Transverse colon (tissue), 4 donors: ENCODE measurements around the gene MEPCE. TPM values are rescaled to one million over a fixed set of nuclear protein-coding genes. Genes with fewer than 3 reads are reported as not detected.

Experiments
- DNase-seq: peaks from one replicate; pipeline ENCODE4 v3.0.0-alpha.2; 2019
- H3K27ac ChIP-seq, 4 donors: fragments of 200-600 bp; sonication (generic); 2 replicates each; pipeline ENCODE4 v1.5.1; 2016 to 2018; ENCODE audit warnings: inconsistent platforms in 4 of 4
- H3K27me3 ChIP-seq: fragments of 200-600 bp; sonication (generic); 2 replicates; pipeline ENCODE4 v1.5.1; 2017; ENCODE audit warnings: inconsistent platforms
- H3K36me3 ChIP-seq, 4 donors: fragments of 200-600 bp; sonication (generic); 2 replicates each; pipeline ENCODE4 v1.5.1; 2017 to 2019; ENCODE audit warnings: inconsistent platforms in 4 of 4
- H3K4me1 ChIP-seq, 4 donors: fragments of 200-600 bp; sonication (generic); 2 replicates each; pipeline ENCODE4 v1.5.1; 2017 to 2020; ENCODE audit warnings: inconsistent platforms in 4 of 4
- H3K4me3 ChIP-seq, 4 donors: fragments of 200-600 bp; sonication (generic); 1 replicate in 1 of 4; 2 replicates in 3 of 4; pipeline versions ENCODE4 v1.5.1 to v1.6.1; 2017 to 2019; ENCODE audit warnings: inconsistent platforms in 4 of 4
- H3K9me3 ChIP-seq, 2 donors: fragments of 200-600 bp; sonication (generic); 2 replicates each; pipeline ENCODE4 v1.5.1; 2017 to 2019; ENCODE audit warnings: inconsistent platforms in 2 of 2
- CTCF ChIP-seq, 5 experiments: fragments of 200-600 bp in 3 of 5; fragments of 450-650 bp in 2 of 5; sonication (generic) in 3 of 5; IDR thresholded peaks; 1 replicate in 2 of 5; 2 replicates in 3 of 5; pipeline ENCODE4 v1.5.1; 2016 to 2017; ENCODE audit warnings: antibody characterized with exemption in 5 of 5, inconsistent platforms in 3 of 5, mild to moderate bottlenecking in 2 of 5, moderate library complexity in 1 of 5
- EP300 ChIP-seq: sonication (generic); formaldehyde crosslinking; IDR thresholded peaks from one replicate; pipeline ENCODE4 v1.6.1; 2017; ENCODE audit warnings: antibody characterized with exemption, low read depth
- POLR2A ChIP-seq: fragments of 450-650 bp; IDR thresholded peaks from one replicate; pipeline ENCODE4 v1.6.1; 2016; ENCODE audit warnings: antibody characterized with exemption, mild to moderate bottlenecking, moderate library complexity
- POLR2AphosphoS5 ChIP-seq, 3 donors: sonication (generic); formaldehyde crosslinking; IDR thresholded peaks; one replicate each; pipeline ENCODE4 v1.6.1; 2016; ENCODE audit warnings: antibody characterized with exemption in 3 of 3
- WGBS, 2 donors: methylation state at CpG; one replicate each; pipeline ENCODE4 v1.1.5; 2018; ENCODE audit warnings: low coverage in 1 of 2; 5-methylcytosine and 5-hydroxymethylcytosine counted together
- in situ Hi-C, 4 donors: fragments of 200-750 bp; cut with MboI; loops; one replicate each; pipeline versions ENCODE4 v1.15.0 to v1.15.1; 2017; ENCODE audit warnings: low sequenced_read_pairs in 3 of 4, low pct_ligation_motif_present in 1 of 4, low pct_unique_long_range_greater_than_20kb in 1 of 4
- intact Hi-C: fragments of 100-400 bp; cut with DNase I; formaldehyde crosslinking; loops from one replicate; pipeline ENCODE4 v1.15.1; 2023; ENCODE audit warnings: low total_unique reads
- total RNA-seq, 4 donors: library from RNA; depleted of rRNA; stranded (reverse); fragments of >200 nt; gene quantifications; one replicate each; pipeline ENCODE4 v1.1.0, GENCODE V29; 2016

Gene MEPCE
- total RNA-seq, 4 donors from 2014 or later = 25.9 to 41.9 (median 30.5) TPM

DNA sequence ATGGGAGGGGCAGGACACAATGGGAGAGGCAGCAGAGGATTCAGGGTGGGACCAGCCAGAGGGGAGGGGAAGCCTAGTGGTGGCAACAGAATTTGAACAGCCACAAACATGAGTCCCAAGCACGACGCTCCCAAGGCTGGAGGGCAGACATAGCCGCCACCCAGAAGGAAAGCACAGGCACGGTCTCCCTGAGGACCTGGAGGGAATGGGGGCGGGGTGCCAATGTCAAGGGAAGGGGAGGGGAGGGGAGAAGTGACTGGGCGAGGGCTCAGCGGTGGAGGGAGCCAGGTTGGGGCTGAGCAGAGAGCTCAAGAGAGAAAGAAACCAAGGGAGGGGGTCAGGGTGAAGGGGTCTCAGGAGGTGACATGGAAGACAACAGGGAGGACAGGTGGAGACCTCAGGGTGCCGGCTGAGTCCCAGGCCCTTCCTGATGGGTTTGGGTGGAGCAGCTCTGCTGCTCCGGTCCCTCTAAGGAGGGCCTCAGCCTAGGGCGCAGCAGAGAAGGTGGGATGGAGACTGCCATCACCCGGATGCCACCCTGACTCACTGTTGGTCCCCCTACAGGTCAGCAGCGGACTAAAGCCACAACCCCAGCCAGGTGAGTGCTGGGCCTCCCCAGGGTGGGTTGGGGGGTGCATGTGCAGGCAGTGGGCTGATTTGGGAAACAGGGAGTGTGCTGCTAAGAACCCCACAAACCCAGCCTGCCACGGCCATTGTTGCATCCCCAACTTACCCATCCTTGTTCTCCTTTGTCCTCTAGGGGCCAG lies 32.1 kb upstream of the MEPCE start:
- intact Hi-C loops (no loop called here), in situ Hi-C loops (no loop called here)
- H3K36me3 ChIP-seq = no peaks in the 10 kb centered on the region
- H3K4me1 ChIP-seq = peaks cover 0 to 7% (median 0%) of the 10 kb centered on the region in 4 donors
- no peaks in the 10 kb centered on the region for H3K27me3 ChIP-seq
- H3K27ac ChIP-seq = no peak overlapping the region
- WGBS, 2 donors = 53 to 61% methylated on average over 5 to 13 of the region's 13 CpGs
- H3K4me3 ChIP-seq = no peak overlapping the region
- H3K9me3 ChIP-seq = no peaks in the 10 kb centered on the region
- no peak for TF ChIP-seq EP300
- TF ChIP-seq CTCF (IDR thresholded peaks at IDR 0.05) = no peak
- TF ChIP-seq POLR2AphosphoS5 (IDR thresholded peaks at IDR 0.05) = no peak
- TF ChIP-seq POLR2A = no peak
- DNase-seq = no peak

- H3K27ac ChIP-seq = no peak overlapping the region
- 52 to 57% methylated on average over 2 of the region's 2 CpGs for WGBS, 2 donors
- no peak overlapping the region for H3K4me3 ChIP-seq
- no peak for TF ChIP-seq POLR2A
- no peak for TF ChIP-seq POLR2AphosphoS5 (IDR thresholded peaks at IDR 0.05)
- TF ChIP-seq CTCF (IDR thresholded peaks at IDR 0.05) = no peak
- TF ChIP-seq EP300 = no peak
- no peaks in the 10 kb centered on the region for H3K9me3 ChIP-seq
- in situ Hi-C loops = no loop called here
- H3K4me1 ChIP-seq = peaks cover 0 to 7% (median 0%) of the 10 kb centered on the region in 4 donors
- no peaks in the 10 kb centered on the region for H3K36me3 ChIP-seq
- DNase-seq = no peak
- intact Hi-C loops = no loop called here
- no peaks in the 10 kb centered on the region for H3K27me3 ChIP-seq
Measured at GRCh38 chr7:100398239-100398638, 31.4 kb upstream of the MEPCE start.

DNA sequence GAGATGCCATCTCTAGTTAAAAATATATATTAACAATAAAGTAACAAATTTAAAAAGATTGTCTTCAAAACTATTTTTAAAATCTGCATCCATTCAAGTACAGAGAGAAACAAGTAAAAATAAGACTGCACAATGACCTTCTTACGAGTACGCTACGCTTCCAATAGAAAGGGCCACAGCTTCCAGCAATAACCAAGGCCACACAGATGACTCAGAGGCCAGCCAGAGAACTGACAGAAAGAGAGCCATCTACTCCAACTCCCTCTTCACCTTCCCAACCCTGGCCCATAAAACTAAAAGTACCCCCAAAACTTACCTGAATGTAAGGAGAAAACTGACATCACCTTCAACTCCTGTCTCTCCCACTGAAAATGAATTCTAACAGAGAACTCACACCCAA lies 29.6 kb upstream of the MEPCE start:
- no peak overlapping the region for H3K27ac ChIP-seq
- H3K9me3 ChIP-seq = no peaks in the 10 kb centered on the region
- no peak overlapping the region for H3K4me3 ChIP-seq
- no peaks in the 10 kb centered on the region for H3K27me3 ChIP-seq
- H3K36me3 ChIP-seq = no peaks in the 10 kb centered on the region
- in situ Hi-C loops (no loop called here), intact Hi-C loops (no loop called here)
- no peak for TF ChIP-seq POLR2AphosphoS5 (IDR thresholded peaks at IDR 0.05)
- TF ChIP-seq CTCF (IDR thresholded peaks at IDR 0.05) = no peak
- TF ChIP-seq POLR2A = no peak
- TF ChIP-seq EP300 = no peak
- DNase-seq = no peak
- WGBS, 2 donors = 99 to 100% methylated on average over 3 of the region's 3 CpGs
- H3K4me1 ChIP-seq = peaks cover 0 to 7% (median 0%) of the 10 kb centered on the region in 4 donors

DNA sequence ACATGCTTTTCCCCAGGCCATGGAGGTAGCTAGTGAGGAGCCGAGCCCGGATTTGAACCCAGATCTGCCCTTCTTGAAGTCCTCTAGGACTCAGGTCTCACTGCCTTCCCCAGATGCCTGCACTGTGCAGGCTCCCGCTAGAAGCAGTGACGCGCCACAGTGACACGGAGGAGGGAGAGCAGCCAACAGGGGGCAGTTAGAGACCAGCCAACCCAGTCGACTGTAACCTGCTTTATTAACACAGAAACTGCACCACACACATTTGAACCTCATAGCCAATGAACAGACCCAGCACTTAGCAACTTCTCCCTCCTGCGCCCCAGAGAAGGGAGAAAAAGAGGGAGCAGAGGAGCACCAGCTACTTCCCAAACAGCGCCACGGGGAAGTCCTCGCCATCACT lies 29.0 kb upstream of the MEPCE start:
- Histone ChIP-seq H3K27me3 (no peaks in the 10 kb centered on the region), H3K36me3 (no peaks in the 10 kb centered on the region), H3K4me1 (peaks cover 0 to 7% (median 0%) of the 10 kb centered on the region in 4 donors), H3K4me3 (no peak overlapping the region), H3K27ac (no peak overlapping the region), H3K9me3 (no peaks in the 10 kb centered on the region)
- 91% methylated on average over 11 of the region's 11 CpGs; no CpG with 5 or more reads in 1 of the 2 donors for WGBS, 2 donors
- TF ChIP-seq EP300 = no peak
- no peak for TF ChIP-seq POLR2A
- no peak for TF ChIP-seq CTCF (IDR thresholded peaks at IDR 0.05)
- no peak for TF ChIP-seq POLR2AphosphoS5 (IDR thresholded peaks at IDR 0.05)
- in situ Hi-C loops = no loop called here
- intact Hi-C loops = no loop called here
- DNase-seq = no peak
